RWPE1 (cell line): Measurements from ENCODE around the gene CAPNS1.
A peak's percentile ranks its signal among the peaks of the same experiment; 100 is the strongest.

ENCODE experiments used
- CTCF ChIA-PET: fragments of 350-600 bp; sonication (Branson Sonifier 250); formaldehyde crosslinking; extraction: SDS; loops from one replicate; lab custom pipeline; 2021; lab: Yijun Ruan, JAX
- POLR2A ChIA-PET: fragments of 400-600 bp; formaldehyde crosslinking; extraction: SDS; loops from one replicate; lab custom pipeline; 2020; ENCODE audit warnings: antibody characterized with exemption; ENCODE audit not compliant: low non-redundant PET; lab: Yijun Ruan, JAX
- DNase-seq: peaks from one replicate; pipeline ENCODE4 v3.0.0; 2012; ENCODE audit warnings: low spot score
- H3K27ac ChIP-seq: fragments of 450-650 bp; 2 replicates; pipeline ENCODE4 v1.5.1; 2017
- TF ChIP-seq, protein P1 (sequence below): fragments of 450-650 bp; conservative IDR thresholded peaks from 2 replicates; pipeline ENCODE4 v1.5.1; 2017; ENCODE audit warnings: low read depth, mild to moderate bottlenecking

Gene CAPNS1

DNA sequence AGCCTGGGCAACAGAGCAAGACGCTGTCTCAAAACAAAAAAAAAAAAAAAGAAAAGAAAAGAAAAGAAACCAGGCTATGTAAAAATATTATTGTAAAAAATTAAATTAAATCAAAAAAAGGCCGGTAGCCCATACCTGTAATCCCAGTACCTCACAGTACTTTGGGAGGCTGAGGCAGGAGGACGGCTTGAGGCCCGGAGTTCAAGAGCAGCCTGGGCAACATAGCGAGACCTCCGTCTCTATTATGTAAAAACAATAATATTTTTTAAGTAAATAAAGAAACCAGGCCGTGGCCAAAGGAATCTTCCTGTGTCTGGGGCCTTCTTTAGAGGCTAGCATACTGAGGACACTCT lies 770 bp upstream of the CAPNS1 start:
- TF ChIP-seq, protein P1, sequence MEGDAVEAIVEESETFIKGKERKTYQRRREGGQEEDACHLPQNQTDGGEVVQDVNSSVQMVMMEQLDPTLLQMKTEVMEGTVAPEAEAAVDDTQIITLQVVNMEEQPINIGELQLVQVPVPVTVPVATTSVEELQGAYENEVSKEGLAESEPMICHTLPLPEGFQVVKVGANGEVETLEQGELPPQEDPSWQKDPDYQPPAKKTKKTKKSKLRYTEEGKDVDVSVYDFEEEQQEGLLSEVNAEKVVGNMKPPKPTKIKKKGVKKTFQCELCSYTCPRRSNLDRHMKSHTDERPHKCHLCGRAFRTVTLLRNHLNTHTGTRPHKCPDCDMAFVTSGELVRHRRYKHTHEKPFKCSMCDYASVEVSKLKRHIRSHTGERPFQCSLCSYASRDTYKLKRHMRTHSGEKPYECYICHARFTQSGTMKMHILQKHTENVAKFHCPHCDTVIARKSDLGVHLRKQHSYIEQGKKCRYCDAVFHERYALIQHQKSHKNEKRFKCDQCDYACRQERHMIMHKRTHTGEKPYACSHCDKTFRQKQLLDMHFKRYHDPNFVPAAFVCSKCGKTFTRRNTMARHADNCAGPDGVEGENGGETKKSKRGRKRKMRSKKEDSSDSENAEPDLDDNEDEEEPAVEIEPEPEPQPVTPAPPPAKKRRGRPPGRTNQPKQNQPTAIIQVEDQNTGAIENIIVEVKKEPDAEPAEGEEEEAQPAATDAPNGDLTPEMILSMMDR, result no peak
- CTCF ChIA-PET, result no interaction called here
- peak overlapping the region; percentile 98 for H3K27ac ChIP-seq
- no peak for DNase-seq
- POLR2A ChIA-PET, result interaction anchor here (1.0 to 1.1 kb wide), 2 partner anchors 10 to 11 kb away, joined by 3 to 4 read pairs; no protein-coding TSS in a partner anchor

DNA sequence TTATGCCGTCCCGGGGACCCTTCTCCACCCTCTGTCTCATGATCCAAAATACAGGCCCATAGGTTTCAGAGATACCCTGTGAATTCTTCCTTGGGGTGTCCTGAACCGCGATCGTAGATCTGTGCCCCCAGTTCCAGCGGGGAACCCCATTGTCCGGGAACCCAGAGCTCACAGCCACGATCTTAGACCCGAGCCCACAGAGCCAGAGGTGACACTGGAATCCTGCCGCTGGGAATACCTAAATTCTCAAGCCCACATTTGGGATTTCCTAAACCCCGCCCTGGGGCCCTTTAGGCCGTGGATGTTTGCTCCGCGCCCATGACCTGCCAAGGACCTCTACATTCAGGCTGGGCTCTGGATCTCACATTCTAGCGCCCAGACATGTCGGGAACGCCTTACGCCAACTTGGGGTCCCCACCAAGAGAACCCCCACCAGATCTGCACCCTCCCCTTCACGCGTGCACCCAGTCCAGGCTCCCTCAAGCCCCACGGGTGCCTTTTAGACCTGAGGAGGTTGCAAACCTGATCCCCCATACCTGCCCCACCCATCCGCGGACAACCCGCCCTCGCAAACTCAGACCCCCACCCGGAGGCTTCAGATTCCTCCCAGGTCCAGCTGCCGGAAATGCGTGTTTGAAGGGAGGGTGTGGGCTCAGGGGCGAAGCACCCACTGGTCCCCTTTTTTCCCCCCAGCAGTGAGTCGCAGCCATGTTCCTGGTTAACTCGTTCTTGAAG lies 605 bp downstream of the CAPNS1 start:
- DNase-seq, result peak; percentile 63
- peak overlapping the region; percentile 98 for H3K27ac ChIP-seq
- ChIA-PET CTCF (no interaction called here), POLR2A (interaction anchor here (0.6 to 1.1 kb wide), 3 partner anchors 8 to 13 kb away, joined by 3 to 4 read pairs (median 4); no protein-coding TSS in a partner anchor)
- TF ChIP-seq, protein P1, result no peak

DNA sequence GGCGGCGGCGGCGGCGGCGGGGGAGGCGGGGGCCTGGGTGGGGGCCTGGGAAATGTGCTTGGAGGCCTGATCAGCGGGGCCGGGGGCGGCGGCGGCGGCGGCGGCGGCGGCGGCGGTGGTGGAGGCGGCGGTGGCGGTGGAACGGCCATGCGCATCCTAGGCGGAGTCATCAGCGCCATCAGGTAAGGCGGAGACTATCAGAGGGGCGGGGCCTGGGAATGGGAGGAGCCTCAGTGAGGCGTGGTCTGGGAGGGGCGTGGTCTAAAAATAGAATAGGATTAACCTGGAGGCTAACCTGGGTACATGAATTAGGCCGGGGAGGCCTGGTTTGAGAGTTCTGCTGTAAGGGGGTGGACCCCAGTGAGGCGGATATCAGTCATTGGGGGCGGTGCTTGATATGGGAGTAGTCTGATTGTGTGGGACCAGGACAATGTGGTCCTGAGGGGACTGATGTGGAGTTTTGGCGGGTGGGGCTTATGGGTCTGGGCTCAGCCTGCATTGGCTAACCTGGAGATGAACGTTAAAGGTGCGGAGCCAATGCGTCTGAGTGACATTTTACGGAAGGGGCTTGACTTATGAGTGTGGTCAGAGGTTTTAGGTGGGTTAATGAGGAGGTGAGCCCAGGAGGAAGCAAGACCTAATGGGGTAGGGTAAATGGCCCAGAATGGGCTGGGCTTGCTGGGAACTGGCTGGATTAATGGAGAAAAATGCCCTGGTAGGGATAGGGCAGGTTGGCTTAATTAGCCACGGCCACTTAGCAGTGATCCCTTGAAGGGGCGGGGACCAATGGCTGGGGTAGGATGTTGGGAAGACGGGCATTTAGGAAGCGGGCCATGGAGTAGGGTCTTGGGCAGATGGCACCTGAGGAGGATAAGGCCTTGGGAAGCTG lies 1.4 kb downstream of the CAPNS1 start:
- CTCF ChIA-PET, result no interaction called here
- POLR2A ChIA-PET, result no interaction called here
- H3K27ac ChIP-seq, result peak overlapping the region; percentile 98
- TF ChIP-seq, protein P1, result no peak
- DNase-seq, result peak; percentile 91

DNA sequence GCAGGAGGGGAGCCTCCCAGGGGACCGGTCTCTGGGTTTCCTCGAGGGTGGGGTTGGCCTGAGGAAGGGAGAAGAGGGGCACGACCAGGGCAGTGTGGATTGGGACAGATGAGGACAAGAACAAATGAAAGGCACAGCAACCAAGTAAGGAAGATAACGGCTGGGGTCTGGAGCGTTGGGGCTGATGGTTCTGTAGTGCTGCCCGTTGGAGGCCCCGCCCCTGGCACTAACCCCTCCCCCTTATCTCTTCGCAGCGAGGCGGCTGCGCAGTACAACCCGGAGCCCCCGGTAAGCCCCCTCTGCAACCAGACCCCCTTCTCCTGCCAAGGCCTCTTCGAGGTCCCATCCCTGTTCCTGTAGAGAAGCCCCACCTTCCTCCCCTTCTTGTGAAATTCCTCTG lies 2.2 kb downstream of the CAPNS1 start:
- H3K27ac ChIP-seq, result peak overlapping the region; percentile 98
- CTCF ChIA-PET, result interaction anchor here (0.7 to 0.9 kb wide), 2 partner anchors 14 to 434 kb away, joined by 4 to 5 read pairs; no protein-coding TSS in a partner anchor
- POLR2A ChIA-PET, result no interaction called here
- DNase-seq, result no peak
- TF ChIP-seq, protein P1, result no peak

DNA sequence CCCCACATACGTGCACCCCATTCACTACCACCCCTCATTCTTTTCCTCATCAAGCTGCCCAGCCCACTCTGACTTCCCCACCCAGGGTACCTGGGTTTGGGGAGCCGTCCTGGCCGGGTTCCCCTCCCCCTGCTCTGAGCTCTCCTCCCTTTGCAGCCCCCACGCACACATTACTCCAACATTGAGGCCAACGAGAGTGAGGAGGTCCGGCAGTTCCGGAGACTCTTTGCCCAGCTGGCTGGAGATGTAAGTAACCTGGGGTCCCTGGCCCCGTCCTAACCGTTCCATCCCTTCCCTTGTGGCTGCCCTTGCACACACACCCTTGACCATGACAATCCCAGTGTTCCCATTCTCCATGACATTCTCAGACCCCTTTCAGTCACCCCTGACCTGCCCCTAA lies 2.6 kb downstream of the CAPNS1 start:
- TF ChIP-seq, protein P1, result no peak
- CTCF ChIA-PET, result interaction anchor here (0.7 to 0.9 kb wide), 2 partner anchors 15 to 435 kb away, joined by 4 to 5 read pairs; no protein-coding TSS in a partner anchor
- H3K27ac ChIP-seq, result peak overlapping the region; percentile 98
- POLR2A ChIA-PET, result no interaction called here
- no peak for DNase-seq

DNA sequence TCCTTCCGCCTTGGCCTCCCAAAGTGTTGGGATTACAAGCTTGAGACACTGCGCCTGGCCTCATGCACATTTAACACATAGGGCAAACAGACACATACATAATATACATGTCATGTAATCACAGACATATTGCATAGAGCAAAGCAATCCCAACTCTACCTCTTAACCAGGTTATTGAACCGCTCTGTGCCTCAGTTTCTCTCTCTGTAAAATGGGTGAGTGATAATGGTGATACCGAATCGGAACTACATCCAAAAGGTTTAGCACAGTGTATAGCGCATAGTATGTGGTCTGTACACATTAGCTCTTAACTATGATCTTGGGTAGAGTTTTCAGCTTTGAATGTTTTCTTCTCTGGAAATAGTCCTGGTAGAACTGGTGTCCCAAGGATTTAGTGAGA lies 4.8 kb downstream of the CAPNS1 start:
- POLR2A ChIA-PET, result no interaction called here
- no peak overlapping the region for H3K27ac ChIP-seq
- no peak for DNase-seq
- TF ChIP-seq, protein P1, result no peak
- CTCF ChIA-PET, result interaction anchor here (0.6 to 1.0 kb wide), 2 partner anchors 17 to 137 kb away, joined by 4 to 6 read pairs; no protein-coding TSS in a partner anchor
